Pulmonary artery endothelial cell (primary cell): ENCODE data around the gene TEAD2. TPM values are rescaled to one million over a fixed set of nuclear protein-coding genes. Genes with fewer than 3 reads are reported as not detected.

Source experiments
- DNase-seq: peaks from one replicate; pipeline ENCODE4 v3.0.0-alpha.2; 2011; ENCODE audit warnings: low read depth, low spot score
- total RNA-seq: library from RNA; depleted of rRNA; stranded (reverse); fragments of >200 nt; gene quantifications from 2 replicates; pipeline ENCODE4 v1.2.3, GENCODE V29; 2014

TEAD2 gene
- total RNA-seq, result 46.0 and 46.5 TPM in 2 replicates

DNA sequence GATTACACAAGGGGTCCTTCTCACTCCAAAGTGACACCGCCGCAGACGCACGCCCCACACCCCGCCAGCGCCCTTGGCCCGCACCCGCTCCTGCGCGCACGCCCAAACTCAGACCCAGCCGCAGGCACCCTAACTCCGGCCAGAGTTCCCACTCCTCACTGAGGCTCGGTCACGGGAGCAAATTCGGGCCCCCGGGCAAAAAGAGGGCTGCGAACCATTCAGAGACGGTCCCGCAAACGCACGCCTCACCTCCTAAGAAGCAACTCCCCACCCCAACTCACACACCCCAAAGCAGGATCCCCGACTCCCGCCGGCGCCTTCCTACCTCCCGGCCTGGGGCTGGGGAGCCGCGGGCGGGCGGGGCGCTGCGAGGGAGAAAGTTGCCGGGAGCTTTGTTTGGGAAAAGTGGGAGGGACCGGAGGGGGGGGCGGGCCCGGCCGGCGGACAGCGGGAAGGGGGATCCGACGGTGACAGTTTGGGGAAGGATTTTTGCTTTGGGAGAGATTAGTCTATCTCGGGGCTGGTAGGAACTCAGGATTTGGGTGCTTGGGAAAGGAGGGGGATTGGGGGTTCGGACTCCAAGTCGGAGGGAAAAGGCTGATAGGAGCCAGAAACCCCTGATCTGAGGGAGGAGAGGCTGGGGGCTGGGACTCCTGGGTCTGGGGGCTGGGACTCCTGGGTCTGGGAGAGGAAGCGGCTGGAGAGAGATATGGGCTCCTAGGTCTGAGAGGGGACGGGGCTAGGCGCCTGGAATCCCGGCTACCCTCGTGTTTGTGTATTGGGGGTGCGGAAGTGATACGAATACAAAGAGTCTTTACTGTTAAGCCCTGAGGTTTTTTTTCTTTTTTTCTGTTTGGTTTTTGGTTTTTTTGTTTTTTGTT lies at the start of gene TEAD2:
Gene TEAD2, minus strand, starts transcription at position 369 of the 881 bp plus-strand sequence. CDS start 2,341 bp downstream, outside the sequence.
- DNase-seq, result no peak

DNA sequence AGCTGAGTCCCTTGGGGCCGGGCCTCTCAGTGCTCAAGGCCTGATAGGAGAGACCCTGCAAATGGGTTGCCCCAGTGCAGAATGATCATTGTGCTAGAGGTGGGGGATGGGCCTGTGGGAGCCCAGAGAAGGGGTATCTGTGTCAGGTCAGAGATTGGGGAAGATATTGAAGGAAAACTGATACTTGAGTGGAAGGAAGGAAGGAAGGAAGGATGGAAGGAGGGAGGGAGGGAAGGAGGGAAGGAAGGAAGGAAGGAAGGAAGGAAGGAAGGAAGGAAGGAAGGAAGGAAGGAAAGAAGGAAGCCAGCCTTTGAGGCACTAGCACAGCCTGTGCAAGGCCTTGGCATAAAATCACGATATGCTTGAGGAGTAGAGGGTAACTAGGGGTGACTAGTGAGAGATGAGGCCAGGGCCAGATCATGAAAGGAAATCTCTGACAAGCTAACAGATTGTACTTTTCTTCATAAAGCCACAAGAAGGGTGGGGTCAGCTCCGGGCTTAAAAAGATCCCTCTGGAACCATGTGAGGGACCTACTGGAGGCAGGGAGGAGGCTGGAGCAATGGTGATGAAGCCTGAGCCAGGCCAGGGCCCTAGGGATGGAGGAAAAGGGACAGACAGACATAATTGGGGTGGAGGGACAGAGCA lies 49.6 kb upstream of the TEAD2 start:
- DNase-seq, result no peak

DNA sequence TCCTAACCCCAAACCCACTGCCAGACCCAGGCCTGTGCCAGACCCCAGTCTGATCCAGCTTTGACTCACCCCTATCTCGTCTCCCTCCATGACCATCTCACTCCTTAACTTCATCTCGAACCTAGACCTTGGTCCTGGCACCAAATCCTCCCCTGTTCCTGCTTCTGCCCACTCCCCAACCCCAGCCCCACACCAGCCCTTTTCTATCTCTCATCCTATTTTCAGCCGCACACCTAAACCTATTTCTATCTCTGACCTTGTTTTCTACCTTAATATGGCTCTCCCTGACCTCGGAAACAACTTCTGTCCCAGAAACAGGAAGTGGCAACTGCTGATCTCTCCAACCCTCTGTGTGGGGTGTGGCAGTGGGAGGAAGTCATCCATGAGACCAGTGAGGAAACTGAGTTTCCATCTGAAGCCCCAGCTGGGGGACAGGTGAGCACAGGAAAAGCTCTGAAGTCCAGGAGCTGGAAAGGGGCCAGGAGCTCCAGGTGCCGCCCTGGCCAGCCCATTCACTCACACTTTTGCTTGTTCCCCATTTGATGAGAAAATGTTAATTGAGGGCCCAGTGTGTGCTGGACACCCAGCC lies 47.3 kb upstream of the TEAD2 start:
- no peak for DNase-seq

DNA sequence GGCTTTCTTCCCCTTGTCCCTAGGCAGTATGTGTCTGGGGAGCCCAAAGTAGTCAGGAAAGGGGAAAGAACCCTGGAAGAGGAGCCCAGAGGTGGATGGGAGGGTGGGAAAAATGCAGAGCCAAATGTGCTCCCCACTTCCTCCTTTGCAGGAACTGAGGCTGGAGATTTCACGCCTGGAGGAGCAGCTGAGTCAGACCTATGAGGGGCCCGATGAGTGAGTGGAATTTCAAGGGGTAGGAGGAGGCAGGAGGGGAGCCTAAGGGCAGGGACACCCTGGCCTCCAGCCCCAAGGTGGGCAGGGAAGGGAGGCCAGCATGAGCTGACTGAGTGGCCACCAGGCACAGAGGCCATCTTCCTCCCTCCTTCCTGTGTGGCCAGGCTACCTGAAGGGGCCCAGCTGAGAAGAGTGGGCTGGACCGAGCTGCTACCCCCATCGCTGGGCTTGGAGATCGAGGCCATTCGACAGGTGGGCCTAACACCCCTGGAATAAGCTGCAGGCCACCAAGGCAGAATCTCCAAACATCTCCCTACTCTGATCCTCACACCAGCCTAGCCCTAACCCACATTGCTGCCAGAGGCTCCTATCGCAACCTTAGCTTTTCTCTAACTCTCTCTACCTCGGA lies 46.7 kb upstream of the TEAD2 start:
- no peak for DNase-seq

DNA sequence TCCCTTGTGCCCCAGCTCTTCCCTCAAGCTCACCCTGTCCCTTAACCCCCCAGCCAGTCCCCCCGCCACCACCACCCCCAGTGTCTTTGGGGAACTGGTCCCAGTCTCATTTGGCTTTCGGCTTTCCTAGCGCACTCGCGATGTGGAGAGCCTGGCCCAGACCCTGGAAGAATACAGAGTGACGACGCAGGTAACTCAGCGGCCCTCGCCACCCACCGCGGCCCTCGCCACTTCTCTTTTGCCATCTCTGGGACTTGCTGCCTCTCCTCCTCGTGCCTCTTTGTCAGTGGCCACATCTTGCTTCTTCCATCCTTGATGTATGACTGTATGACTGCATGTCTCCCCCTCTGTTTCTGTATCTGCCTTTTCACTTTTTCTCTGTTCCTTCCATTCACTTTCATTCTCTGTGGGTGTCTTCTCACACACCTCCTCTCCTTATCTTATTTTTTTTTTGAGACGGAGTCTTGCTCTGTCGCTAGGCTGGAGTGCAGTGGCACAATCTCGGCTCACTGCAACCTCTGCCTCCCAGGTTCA lies 45.3 kb upstream of the TEAD2 start:
- DNase-seq, result no peak

DNA sequence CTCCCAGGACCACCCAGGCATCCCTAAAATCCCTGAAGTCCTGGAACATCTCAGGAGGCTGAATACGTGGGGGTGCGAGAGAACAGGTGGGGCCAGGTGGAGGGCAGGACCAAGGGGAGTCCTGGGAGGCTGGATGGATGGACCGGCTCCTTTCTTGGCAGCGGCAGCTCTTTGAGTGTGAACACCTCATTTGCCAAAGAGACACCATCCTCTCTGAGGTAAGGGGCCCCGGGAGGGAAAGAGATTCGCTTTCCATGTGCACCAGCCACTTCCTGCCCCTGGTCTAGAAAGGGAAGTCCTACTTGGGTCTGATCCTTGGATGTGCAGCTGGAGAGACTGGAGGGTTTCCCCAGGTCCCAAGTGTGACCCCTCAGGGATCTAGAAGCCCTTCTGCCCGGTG lies 44.9 kb upstream of the TEAD2 start:
- DNase-seq, result no peak

DNA sequence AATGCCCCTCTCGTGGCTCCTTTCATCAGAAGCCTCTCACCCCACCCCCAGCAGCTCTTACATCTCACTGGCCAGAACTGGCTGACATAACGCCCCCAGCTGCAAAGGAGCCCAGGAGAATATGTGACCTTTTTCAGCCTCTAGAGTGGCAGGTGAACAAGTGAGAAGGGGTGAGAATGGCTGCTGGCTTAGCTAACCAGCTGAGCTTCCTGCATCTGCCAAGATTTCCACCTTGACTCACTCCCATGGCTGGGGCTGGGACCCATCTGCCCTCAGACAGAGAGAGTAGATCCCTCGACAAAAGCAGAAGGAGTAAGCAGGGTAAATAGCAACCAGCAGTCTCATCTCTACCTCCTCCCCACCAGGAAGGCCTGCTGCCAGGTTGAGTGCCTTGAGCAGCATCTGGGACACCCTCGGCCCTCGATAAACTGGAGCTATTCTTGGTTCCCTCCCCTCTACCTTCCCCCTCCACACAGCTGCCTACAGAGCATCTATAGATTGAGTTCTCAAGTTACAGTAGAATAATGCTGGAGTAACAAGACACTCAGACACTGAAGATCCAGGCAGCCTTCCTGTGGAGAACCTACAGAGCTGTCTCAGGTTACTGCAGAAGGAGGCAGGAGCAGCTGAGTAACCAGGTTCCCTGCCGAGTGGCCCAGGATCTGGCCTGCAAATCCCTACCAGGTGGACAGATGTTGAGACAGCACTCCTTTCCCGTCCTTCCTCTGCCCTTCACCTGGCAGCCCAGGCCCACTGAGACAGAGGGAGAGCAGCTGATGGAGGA lies 41.4 kb upstream of the TEAD2 start:
- no peak for DNase-seq

DNA sequence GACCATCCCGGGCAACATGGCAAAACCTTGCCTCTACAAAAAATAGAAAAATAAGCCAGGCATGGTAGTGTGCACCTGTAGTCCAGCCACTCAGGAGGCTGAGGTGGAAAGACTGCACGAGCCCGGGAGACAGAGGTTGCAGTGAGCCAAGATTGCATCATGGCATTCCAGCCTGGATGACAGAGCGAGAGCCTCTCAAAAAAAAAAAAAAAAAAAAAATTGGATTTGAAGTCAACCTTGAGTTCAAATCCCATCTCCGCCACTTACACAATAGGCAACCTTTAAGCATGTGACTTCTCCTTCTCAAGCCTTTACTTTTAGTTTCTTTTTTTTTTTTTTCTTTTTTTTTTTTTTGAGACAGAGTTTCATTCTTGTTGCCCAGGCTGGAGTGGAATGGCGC lies 37.8 kb upstream of the TEAD2 start:
- no peak for DNase-seq

DNA sequence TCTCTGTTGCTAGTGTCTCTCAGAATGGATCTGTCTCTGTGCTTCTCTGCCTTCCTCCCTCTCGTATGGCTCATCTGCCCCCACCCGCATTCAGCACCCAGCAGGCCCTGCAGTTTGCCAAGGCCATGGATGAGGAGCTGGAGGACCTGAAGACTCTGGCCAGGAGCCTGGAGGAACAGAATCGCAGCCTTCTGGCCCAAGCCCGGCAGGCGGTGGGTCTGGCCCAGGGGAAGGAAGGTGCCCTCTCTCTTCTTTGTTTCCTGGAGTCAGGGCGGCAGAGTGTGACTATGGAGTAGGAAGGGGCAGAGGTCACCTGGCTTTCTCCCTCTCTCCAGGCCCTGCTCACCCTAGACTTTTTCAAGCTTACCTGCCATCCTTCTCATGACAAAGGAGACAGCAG lies 36.7 kb upstream of the TEAD2 start:
- DNase-seq, result no peak

DNA sequence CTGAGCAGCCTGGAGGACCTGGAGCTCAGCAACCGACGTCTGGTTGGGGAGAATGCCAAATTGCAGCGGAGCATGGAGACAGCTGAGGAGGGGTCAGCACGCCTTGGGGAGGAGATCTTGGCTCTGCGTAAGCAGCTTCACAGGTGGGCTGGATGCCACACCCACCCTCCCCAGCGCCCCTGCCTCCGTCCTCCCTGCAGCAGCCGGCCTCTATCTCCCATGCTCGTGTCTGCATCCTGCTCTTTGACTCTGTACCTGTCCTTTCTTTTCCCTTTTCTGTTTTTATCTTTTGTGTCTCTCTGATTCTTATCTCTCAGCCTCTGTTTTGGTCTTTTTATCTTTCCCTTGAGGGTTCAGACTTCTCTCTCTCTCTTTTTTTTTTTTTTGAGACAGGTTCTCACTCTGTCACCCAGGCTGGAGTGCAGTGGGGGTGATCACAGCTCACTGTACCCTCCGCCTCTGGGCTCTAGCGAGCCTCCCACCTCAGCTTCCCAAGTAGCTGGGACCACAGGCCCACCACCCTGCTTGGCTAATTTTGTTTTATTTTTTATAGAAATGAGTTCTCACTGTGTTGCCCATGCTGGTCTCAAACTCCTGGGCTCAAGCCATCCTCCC lies 35.9 kb upstream of the TEAD2 start:
- DNase-seq, result no peak

DNA sequence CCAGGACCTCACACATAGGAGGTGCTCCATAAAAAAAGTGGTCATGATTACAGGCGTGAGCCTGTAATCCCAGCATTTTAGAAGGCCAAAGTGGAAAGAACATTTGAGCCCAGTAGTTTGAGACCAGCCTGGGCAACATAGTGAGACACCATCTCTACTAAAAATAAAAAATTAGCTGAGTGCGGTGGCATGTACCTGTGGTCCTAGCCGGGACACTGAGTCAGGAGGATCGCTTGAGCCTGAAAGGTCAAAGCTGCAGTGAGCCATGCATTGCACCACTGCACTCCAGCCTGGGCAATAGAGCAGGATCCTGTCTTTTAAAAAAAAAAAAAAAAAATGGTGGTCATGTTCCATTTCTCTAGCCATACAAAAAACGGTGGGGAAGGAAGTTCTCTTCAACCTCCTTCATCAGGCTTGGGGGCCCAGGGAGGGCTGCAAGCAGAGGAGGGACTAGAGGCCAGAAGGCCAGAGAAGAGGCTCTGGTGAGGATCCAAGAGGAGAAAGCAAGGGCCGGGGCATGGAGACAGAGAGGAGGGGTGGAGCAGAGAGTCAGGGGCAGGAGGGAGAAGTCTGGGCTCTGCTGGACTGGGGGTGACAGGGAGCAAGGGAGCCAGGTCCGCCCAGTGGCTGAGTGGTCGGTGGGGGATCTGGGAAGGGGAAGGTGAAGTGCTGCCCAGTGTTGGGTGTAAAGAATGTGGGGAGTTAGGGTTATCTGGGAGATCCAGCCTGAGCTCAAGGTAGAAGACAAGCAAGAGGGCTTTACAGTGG lies 34.7 kb upstream of the TEAD2 start:
- DNase-seq, result no peak

DNA sequence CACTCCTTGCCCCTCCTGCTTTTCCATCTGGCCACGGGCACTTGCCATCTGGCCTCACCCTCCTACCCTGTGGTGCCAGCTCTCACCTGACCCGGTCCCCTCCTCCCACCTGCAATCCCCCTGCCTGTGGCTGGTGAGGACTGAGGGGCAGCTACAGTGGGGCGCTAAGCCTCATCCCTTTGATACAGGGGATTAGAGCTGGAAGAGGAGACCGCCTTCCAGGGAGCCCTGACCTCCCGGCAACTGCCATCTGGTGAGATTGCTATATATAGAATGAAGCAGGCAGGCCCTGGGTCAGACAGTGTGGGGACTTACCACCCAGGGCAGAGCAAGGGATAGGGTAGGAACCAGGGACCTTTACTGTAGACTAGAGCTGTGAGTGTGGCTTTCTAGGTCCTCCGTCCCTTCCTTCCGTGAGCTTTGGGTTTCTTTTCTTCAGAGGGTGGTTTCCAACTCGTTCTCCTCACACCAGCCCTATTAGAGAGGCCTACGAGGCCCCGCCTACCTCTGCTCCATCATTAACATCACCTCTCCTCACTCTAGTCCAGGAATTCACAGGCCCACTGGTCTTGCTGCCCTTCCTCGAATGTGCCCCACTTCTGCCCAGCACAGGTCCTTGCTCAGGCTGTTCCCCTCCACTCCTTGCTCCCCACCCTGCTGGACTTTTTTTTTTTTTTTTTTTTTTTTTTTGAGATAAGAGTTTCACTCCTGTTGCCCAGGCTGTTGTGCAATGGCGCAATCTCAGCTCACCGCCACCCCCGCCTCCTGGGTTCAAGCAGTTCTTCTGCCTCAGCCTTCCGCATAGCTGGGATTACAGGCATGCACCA lies 33.6 kb upstream of the TEAD2 start:
- no peak for DNase-seq

DNA sequence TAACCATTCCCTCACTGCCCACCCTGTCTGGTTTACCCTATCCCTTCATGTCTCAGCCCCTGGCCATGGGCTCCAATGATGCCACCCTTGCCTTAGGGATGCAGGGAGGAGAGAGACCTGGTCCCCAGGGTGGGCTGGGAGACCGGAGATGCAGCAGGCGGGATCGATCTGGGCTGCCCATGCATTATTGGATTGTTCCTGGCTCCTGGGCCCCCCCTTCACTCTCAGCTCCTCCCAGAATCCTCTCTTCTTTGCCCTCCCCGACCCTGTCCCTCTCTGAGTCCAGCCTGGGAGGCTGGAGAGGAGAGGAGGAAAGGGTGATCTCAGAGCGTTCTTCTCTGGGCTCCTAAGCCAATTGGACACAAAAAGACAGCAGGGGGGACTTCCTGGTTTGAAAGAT lies 31.7 kb upstream of the TEAD2 start:
- no peak for DNase-seq

DNA sequence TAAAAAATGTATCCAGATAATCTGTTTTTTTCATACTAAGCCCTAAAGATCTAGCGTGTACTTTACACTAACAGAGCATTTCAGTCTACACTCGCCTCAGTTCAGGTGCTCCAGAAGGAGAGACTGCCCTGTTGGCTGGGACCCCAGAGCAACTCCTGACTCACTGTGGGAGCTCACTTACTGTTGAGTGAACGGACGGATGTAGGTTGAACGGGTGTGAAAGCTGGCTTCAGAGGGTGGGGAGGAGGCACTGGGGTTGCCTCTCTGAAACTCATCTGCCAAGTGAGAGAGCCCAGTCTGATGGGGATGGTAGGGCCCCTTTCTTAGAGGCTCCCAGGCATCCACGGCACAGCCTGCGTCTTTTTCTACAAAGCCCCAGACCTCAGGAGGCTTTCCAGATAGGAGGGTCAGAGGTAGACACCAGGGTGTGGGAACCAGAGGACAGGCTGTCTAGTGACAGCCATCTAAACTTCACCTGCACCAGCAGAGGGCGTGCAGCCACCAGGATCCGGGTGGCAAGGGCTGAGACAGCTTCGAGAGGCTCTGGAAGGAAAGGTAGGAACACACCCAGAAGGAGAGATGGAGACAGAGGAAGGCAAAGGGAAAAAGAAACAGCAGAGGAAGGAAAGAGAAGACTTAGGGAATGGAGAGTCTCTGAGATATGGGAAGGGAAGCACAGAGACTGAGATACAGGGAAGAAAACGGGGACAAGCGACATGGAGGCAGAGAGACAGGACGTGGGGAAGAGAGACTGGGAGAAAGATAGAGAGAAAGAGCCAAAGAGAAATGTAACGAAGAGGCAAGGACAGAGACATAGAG lies 29.6 kb upstream of the TEAD2 start:
- DNase-seq, result no peak

DNA sequence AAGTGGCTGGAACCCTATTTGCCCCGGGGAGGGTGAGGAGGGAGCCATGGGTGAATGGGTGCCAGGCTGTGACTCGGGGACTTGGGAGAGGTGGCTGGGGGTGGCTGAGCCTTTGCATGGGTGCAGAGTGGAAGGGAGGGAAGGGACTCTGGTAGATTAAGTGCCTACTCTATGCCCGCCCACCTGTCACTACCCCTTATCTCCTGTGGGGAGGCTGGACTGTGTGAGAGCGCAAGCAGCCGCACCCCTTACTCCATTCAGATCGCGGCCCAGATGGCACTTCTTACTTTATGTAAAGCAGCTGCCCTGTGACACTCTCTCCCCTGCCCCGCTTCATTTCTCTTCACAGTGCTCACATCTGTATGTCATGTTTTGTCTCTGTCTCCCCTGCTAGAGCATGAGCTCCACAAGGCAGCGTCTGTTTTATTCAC lies 28.7 kb upstream of the TEAD2 start:
- DNase-seq, result no peak

DNA sequence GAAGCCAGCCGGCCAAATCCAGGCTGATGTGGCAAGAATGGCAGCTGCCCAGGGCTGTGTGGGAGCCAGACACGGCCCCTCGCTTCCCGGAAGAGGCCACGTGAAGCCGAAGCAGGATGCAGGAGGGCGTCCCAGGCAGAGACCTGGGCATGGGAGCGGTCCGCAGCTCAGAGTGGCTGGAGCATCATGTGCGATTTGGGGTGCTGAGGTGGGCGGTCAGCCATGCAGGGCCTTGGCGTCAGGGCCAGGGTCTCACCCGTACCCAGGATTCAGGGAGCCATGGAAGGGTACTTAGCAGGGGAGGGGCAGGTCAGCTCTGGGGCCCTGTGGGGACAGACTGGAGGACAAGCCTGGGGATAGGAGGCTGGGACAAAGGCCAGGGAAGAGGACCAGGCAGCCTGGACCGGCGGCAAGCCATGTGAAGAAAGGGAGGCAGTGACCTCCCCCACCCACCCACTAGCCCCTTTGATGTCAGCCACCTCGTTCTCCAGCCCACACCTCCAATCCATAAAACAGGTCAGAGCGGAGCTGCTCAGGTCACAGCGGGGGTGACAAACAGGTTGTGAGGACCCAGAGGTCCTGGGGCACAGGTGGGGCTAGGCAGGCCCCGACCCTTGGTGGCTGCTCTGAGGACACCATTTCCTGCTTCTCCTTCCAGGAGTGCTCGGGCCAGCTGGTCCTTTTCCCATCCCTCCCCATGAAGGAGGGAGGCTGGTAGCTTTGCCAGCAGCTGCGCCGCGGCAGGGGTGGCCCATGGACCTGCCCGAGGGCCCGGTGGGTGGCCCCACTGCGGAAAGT lies 28.1 kb upstream of the TEAD2 start:
- no peak for DNase-seq

DNA sequence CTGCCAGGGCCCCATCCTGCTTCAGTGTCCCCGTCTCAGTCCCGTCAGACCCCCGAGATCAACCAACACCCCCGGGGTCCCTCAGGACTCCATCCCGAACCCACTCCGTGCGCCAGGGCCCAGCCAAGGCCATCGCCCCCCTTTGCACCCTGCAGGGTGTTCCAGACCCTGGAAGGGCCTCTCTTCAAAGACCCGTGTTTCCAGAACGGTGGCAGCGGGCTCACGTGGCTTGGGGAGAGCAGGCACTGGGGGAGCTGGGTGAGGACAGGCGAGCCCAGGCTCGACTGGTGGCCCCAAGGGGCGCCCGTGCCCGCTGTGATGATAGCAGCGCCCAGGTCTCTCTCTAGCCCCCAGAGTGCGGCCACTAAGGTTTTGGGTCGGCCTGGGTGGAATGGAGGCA lies 27.2 kb upstream of the TEAD2 start:
- no peak for DNase-seq
